ENCODE results near the gene EPB41L4A.

Gene EPB41L4A

DNA sequence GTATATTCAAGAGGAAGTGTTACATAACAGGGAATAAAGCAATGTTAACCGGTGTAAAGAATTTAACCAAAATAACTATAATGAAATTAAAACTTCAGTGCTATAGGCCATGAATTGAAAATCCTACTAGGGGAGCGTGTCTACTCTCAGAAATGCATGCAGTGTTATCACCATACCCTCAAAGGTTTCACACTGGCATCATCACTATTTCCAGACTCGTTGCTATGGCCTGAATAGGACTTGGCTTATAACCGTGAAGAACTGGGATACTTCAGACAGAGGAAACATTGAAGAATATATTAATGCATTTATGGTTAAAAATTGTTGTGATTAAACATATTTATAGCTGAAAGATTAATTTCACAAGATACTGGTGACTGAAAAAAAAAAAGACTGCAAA lies 154.9 kb downstream of the EPB41L4A start:
- DNase-seq (ENCODE audit: low read depth), result no peak
- TF ChIP-seq, protein P1, sequence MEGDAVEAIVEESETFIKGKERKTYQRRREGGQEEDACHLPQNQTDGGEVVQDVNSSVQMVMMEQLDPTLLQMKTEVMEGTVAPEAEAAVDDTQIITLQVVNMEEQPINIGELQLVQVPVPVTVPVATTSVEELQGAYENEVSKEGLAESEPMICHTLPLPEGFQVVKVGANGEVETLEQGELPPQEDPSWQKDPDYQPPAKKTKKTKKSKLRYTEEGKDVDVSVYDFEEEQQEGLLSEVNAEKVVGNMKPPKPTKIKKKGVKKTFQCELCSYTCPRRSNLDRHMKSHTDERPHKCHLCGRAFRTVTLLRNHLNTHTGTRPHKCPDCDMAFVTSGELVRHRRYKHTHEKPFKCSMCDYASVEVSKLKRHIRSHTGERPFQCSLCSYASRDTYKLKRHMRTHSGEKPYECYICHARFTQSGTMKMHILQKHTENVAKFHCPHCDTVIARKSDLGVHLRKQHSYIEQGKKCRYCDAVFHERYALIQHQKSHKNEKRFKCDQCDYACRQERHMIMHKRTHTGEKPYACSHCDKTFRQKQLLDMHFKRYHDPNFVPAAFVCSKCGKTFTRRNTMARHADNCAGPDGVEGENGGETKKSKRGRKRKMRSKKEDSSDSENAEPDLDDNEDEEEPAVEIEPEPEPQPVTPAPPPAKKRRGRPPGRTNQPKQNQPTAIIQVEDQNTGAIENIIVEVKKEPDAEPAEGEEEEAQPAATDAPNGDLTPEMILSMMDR (IDR thresholded peaks at IDR 0.05; ENCODE audit: low read depth, low read length, missing control alignments), result no peak
- no peak overlapping the region for H3K4me3 ChIP-seq (ENCODE audit: low read depth, low read length)

DNA sequence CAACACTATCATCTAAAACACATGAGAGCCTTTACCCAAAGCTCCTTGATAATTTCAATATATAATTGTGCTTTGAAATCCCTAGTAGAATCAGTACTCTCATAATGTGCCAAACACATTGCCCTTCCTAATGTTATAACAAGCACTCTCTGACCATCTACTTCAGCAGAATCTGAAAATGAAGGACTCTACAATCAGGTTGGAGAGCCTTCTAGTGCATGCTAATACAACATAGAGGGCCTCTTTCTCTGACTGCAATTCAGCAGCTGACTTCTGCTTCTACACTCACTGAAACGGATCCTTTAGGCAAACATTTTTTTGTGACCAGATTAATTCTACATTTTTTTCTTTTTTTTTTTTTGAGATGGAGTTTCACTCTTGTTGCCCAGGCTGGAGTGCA lies 155.6 kb downstream of the EPB41L4A start:
- TF ChIP-seq, protein P1 (IDR thresholded peaks at IDR 0.05; ENCODE audit: low read depth, low read length, missing control alignments), result no peak
- no peak overlapping the region for H3K4me3 ChIP-seq (ENCODE audit: low read depth, low read length)
- DNase-seq (ENCODE audit: low read depth), result no peak

DNA sequence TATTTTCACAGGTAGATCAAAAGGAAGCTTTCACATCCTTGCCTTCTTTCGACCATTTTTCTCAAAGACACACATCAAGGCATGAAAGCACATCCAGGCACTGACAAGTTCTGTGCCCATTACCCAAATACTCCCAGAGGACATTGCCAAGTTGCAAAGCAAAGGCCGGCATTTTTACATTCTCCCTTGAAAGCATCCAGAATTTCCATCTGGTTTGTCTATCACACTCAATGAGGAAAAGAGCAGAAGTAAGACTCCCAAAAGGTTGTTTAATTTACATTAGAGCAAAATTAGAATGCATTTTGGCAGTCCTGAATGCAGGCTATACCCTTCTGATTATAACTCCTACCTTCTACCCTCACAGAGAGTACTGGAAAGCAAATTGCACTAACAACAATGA lies 160.5 kb downstream of the EPB41L4A start:
- H3K4me3 ChIP-seq (ENCODE audit: low read depth, low read length), result no peak overlapping the region
- TF ChIP-seq, protein P1 (IDR thresholded peaks at IDR 0.05; ENCODE audit: low read depth, low read length, missing control alignments), result no peak
- DNase-seq (ENCODE audit: low read depth), result no peak

DNA sequence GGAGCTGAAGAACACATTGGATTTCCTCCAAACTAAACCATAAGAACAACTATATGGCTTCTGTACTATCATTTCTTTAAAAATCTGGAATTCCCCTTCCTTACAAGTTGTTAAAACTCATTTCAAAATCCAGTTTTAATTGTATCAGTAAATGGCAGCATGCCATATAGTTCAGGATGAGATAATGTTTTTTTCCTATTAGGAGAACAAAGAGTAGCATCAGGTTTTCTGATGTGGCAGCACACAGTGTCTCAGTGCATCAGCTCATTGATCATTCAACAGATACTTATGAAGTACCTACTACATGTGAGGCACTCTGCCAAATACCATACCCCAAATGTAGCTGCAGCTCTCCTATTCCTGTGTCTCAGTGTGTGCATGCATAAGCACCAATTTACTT lies 161.1 kb downstream of the EPB41L4A start:
- no peak overlapping the region for H3K4me3 ChIP-seq (ENCODE audit: low read depth, low read length)
- no peak for DNase-seq (ENCODE audit: low read depth)
- TF ChIP-seq, protein P1 (IDR thresholded peaks at IDR 0.05; ENCODE audit: low read depth, low read length, missing control alignments), result no peak

DNA sequence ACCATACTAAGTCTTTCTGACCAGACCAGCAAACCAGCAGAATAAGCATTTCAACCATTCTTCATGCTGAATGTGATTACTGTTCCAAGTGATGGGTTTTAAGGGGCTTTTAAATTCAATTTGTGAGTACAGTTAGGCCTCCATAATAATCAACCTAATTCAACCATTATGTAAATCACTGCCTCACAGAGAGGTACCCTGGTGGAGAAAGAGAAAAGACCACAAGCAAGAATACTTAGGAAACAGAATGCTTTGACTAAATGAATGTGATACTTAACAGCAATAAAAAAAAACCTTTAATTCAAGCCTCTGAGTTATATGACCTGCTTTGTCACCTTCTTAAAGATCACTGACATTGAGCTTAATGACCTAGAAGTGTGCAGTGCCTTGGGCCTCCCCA lies 162.1 kb downstream of the EPB41L4A start:
- H3K4me3 ChIP-seq (ENCODE audit: low read depth, low read length), result no peak overlapping the region
- no peak for DNase-seq (ENCODE audit: low read depth)
- TF ChIP-seq, protein P1 (IDR thresholded peaks at IDR 0.05; ENCODE audit: low read depth, low read length, missing control alignments), result no peak

DNA sequence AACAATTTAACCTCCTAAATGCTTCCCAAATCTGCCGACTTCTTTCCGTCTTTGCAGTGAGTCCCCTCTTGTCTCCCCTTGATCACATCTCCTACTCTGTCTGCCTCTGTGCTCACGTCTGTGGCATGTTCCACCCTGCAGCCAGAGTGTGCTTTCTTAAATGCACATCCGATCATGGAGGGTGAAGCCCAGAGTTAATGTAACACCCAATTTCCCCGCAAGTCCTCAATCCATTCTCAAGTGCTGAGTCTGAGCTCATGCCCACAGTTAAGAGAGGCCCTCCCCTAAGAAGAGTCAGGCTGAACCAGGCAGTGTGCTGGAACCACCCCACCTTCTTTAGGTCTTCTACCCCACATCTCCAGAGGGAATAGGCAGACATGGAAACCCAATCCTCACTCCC lies 164.8 kb downstream of the EPB41L4A start:
- TF ChIP-seq, protein P1 (IDR thresholded peaks at IDR 0.05; ENCODE audit: low read depth, low read length, missing control alignments), result no peak
- DNase-seq (ENCODE audit: low read depth), result no peak
- H3K4me3 ChIP-seq (ENCODE audit: low read depth, low read length), result no peak overlapping the region

DNA sequence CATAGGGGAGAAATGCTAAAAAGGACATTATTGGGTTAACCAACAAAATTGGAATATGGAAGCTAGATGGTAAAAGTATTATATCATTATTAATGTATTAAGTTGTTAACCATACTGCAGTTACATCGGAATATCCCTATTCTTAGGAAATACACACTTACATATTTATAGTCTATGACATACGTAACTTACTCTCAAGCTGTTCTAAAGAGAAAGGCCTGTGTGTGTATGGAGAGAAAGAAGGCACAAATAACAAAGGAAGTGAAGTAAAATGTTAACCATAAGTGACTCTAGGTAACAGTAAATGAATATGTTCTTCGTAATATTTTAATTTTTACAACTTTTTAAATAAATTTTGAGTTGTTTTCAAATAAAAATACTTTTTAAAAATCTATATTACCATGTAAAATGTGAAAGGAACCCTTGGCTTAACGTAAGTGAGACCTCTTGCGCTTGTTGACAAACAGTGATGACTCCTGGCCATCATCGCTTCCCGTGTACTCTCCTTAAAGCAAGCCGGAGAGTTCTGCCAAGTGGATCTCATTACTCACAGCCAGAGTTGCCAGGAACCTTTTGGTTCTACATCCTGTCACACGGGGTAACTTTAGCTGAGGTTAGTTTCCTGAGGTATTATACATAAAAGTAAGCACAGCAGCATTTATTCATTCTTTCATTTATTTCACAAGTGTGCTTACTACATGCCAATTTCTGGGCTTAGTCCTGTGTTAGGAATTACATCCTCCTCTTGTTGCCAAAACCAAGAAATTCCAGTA lies 165.4 kb downstream of the EPB41L4A start:
- H3K4me3 ChIP-seq (ENCODE audit: low read depth, low read length), result no peak overlapping the region
- TF ChIP-seq, protein P1 (IDR thresholded peaks at IDR 0.05; ENCODE audit: low read depth, low read length, missing control alignments), result no peak
- no peak for DNase-seq (ENCODE audit: low read depth)
